Fibroblast of upper back skin (primary cell): Measurements from ENCODE around the gene TRPV5.
A peak's percentile ranks its signal among the peaks of the same experiment; 100 is the strongest.
"Not testable (repeated sequence)": the region's sequence is repeated elsewhere in the genome, so short reads cannot be mapped to it uniquely, and the experiment has no call there.

Source experiments
- DNase-seq: peaks from one replicate; pipeline ENCODE4 v3.0.0-alpha.2; 2013

TRPV5 gene

DNA sequence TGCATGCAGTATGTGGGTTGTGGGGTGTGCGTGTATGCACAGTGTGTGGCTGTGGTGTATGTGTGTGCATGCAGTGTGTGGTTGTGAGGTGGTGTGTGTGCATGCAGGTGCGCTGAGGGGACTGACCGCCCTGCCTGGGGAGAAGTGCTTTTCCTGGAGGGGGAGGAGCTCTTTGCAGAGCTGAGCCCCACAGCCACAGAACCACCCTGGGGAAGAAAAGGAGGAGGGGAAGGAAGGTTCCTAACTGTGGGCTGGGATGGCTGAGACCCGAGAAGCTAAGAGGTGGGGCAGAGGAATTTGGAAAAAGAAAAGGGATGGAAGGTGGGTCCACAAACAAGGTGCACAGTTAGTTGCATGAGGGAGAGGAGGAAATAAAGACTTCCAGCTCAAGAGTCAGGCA lies at the start of gene TRPV5:
Gene TRPV5 (minus strand): TSS at position 123 of the 400 bp plus-strand sequence. CDS start 287 bp downstream, outside the sequence.
- no peak for DNase-seq

DNA sequence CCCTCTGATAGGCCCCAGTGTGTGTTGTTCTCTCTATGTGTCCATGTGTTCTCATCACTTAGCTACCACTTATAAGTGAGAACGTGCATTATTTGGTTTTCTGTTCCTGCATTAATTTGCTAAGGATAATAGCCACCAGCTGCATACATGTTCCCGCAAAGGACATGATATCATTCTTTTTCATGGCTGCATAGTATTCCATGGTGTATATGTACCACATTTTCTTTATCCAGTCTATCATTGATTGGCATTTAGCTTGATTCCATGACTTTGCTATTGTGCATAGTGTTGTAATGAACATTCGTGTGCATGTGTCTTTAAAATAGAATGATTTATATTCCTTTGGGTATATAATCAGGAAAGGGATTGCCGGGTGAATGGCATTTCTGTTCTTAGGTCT lies 44.9 kb upstream of the TRPV5 start:
- not testable (repeated sequence) for DNase-seq

DNA sequence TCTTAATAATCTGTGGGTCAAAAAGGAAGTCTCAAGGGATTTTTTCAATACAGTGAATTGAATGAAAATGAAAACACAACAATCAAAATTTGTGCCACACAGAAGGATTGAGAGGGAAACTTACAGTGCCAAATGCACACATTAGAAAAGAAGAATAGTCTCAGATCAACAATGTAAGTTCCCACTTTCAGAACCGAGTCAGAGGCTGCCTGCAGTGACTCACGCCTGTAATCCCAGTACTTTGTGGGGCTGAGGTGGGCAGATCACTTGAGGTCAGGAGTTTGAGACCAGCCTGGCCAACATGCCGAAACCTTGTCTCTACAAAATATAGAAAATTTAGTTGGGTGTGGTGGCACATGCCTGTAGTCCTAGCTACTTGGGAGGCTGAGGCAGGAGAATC lies 41.1 kb upstream of the TRPV5 start:
- no peak for DNase-seq

DNA sequence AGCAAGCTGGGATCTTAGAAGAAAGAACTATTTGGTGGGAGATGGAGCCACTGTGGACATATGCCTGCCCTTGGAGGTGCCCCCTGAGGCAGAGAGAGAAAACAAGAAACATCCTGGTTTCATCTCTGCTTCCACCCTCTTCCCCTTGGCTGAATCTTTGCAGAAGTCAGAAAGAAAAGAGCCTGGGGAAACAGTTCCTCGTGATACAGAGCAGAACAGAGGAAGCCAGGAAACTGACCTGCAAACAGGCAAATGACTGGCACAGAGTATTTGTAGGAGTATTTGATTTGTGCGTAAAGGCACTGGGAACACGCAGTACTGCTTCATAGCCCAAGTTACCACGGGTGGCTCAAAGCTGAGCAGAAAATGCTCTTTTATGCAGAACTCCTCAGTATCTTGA lies 35.6 kb upstream of the TRPV5 start:
- no peak for DNase-seq

DNA sequence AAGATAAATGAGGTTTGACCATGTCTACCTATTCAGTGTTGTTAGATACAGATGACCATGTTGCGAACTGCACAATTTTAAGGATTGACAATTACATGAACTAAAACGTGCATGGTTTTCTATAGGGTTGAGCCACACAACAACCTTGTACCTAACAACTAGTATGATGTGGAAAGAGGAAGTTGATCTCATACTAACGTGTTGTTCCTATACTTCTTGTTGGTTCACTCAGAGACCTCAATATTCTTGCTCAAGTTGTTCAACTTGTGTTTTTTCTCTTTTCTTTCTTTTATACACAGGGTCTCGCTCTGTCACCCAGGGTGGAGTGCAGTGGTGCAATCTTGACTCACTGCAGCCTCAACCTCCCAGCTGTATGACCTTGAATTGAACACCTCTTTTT lies 34.7 kb upstream of the TRPV5 start:
- no peak for DNase-seq

DNA sequence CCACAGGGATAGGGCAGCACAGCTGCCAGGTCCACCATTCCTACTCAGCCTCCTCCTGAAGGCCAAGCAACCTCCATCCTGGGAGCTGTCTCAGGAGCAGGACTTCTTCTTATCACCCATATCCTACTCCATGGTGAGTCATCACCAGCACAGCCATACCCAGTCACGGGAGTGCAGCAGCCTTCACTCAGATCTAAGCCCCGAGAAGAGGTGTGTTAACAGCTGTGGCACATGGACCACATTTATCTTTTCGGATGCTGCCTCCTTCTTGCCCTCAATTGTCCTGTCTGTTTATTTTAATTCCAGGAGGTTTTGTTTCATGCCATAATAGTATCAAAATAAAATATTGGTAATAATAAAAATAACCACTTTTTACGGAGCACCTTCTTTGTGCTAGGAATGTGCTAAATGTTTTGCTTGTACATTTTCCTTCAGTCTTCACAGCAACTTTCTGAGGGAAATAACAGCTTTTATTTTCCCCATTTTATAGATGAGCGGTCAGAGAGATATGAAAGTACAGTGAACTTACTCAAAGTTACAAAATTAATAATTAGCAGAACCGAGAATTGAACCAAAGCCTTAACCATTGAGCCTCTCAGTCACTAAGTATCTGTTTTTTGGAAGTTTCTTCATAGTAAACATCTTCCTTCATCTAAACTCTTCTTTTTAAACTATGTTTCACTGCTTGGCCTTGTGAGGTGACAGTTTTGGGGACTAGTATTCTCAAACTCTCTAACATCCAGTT lies 31.1 kb upstream of the TRPV5 start:
- DNase-seq: no peak

DNA sequence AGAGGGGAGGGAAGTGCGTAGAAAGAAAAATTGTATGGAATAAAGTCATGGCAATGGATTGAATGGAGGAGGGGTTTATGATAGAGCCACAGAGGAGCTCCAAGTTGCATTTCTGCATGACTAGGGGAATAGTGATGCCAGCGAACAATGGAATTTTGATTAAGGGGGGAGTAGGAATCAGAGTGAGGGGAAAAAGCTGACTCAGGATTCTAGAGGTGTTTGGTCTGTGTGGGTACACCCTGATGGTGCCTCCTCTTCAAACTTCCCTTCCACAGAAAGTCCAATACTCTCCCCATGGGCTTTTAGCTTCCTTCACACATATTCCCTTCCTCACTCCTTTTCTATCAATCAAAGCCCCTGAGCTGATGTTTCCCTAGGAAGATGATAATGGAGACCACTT lies 30.4 kb upstream of the TRPV5 start:
- no peak for DNase-seq

DNA sequence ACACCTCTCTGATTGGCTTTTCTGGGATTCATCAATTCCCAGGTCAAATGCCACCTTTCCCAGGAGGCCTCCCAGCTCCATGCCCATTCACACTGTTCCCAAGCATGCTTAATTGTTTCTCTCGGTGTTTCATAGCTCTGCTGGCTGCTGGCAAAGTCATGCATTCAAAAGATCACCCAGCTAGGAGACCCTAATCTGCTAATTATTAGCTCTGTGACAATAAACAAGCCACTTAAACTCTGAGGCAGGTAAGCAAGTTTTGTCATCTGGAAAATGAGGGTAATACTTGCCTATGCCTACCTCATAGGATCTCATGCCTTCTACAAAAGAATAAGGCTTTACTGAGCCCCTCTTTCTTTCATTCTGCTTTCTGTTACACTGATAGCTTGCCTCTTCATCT lies 29.4 kb upstream of the TRPV5 start:
- DNase-seq: no peak

DNA sequence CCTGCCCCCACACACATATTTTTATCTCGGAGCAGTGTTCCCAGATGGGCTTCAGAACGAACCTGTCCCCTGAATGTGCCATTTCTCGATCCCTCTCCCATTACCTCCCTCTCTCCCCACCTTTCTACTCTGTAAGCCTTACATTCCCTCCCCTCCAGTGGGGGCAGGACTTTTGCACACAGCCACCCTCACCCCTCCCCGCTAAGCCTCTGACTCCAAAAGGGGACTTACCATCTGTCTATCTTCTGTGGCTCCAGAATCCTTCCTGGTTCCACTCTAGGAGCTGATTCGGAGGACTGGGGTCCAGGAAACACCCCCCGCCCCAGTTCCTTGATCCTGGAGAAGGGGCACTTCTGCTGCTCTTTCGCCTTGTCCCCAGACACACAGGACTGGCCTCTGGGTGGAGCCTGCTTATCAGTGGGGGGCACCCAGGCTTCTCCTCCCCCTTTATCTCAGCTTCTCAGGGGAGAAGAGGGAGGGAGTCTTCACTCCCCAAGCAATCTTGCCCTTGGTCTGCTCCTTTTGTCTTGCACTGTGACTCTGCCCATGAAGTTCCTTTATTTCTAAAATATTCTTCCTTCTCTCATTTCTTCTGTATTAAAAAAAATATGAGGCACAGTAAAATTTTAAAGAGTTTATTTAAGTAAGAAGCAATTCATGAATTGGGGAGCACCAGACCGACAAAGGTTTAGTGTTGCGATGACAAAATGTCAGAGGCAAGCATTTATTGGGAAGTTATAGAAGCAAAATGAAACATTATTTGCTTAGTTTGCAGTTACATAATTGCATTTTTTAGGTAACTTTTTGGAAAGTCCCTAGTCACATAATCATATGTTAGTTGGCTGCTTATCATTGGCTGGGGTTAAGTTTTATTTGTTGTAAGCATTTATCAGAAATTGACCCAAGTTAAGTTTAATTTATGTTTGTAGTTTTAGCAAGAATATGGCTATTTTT lies 28.7 kb upstream of the TRPV5 start, which contains the start of gene KEL:
Gene KEL (minus strand): TSS at position 391 of the 954 bp plus-strand sequence. CDS start 157 bp downstream, at position 234.
- no peak for DNase-seq

DNA sequence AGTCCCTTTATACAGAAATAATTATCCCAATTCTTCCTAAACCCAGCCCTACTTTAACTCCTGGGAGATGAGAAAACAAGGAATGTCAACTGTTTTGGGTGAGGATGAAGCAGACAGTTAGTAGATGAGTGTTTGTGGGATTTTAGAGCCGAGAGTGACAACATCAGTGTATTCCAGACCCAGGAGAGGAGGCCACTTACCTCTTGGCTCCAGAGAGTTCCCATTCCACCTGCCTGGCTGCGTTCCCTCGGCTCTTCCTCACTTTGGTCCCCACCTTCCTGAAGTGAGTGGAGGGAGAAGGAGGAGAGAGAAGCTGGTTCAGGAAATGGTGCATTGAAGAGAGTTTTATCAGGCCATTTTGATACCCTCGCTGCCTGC lies 28.0 kb upstream of the TRPV5 start:
- no peak for DNase-seq

DNA sequence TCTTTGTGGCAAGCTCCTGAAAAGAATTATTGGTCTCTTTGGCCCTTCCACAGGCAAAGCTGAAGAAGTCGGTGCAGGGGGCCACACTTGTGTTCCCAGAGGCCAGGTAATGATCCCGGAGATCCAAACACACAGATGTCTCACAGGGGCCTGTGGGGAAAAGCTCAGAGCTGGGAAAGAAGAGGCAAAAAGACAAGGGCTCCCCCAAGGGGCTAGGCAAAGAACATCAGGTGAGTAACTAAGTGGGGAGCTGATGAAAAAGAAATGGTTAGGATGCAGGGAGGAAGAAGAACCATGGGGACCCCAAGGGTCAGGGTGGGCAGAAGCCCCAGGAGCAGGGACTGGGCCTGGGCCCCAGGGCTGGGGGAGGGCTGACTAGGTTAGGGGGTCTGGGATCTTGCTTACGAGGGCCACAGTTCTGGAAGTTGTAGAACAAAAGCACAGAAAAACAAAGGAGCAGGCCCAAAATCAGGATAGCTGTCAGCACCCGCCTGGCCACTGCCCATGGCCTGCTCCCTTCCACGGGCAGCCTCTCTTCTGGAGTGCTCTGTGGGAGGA lies 27.5 kb upstream of the TRPV5 start:
- DNase-seq: no peak

DNA sequence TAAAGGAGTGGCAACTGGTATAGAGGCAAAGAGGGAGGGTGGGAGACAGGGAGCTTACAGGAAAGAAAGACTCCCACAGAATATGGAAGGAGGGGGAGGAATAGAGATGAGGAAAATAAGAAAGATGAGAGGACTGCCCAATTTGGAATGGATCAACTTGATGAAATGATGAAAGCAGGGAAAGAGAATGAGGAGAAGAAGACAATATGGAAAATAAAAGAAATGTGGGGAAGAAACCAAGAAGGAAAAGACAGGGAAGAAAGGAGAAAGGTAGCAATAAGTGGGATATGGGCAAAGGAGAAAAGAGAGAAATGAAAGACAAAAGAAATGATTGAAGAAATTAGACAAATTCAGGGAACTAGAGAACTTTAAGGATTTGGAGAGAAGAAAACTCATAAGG lies 25.7 kb upstream of the TRPV5 start:
- DNase-seq: no peak

DNA sequence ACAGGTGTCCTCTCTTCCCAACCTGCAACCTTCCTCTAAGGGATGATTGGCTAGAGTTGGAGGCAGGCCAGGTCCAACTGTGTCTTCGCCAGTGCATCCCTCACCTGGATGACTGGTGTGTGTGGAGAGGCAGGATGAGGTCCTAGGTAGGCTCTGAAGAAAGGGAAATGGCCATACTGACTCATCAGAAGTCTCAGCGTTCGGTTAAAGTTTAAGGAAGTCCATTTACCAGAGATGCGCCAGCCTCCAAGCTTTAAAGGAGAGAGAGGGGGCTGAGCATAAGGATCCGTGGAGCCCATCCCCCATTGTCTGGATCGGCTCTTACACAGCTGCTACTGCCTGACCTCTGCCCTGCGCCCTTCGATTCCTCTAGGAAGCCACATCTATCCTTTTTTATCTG lies 24.2 kb upstream of the TRPV5 start:
- no peak for DNase-seq

DNA sequence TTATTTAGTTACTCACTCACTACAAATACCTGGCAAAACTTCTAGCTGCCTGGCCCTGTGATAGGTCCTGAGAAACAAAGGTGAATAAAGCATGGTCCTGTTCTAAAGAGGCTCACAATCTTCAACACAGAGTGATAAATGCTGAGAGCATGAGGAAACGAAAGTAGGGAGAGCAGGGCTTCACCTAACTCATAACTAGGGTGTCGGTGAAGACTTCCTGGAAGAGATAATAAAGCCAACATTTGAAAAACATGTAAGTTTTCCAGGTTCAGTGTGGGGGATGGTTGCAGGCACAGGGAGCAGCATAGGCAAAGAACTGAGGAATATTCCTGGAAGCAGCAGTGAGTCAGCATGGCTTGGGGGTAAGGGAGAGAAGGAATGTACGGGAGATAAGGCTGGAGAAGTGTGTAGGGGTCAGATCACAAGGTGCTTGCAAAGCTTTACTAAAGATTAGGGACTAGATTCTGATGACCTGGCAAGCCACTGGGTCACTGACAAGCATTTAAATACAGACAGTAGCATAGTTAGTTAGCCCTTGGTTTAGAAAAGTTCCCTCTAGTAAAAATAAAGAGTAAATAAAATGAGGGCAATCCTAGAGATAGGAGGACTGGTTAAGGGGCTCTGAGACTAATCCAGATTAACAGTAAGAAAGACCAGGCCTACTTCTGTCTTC lies 23.5 kb upstream of the TRPV5 start:
- DNase-seq: peak; percentile 13

DNA sequence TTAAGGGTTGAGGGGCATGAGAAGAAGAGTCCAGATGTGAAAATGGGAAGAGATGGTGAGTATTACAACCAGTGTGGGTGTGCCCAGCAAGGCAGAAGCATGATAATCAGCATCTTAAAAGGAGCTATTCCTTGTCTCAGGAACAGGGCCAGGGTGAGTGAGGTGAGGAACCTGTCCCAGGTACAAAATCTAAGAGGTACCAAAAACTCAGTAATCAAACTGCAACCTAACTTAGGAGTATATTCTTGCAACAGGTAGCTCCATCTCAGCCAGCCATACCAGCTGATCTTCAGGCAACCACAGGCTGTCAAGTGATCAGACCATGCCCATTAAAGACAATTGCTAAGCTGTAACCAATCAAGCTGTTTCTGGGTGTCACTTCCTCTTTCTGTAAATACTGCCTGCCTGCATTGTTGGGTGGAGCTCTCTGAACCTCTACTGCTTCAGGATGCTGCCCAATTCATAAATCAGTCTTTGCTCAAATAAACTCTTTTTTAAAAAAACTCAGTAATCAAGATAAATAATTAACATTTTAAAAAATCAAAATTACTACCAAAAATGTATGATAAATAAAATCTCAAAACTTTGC lies 21.2 kb upstream of the TRPV5 start:
- DNase-seq: no peak

DNA sequence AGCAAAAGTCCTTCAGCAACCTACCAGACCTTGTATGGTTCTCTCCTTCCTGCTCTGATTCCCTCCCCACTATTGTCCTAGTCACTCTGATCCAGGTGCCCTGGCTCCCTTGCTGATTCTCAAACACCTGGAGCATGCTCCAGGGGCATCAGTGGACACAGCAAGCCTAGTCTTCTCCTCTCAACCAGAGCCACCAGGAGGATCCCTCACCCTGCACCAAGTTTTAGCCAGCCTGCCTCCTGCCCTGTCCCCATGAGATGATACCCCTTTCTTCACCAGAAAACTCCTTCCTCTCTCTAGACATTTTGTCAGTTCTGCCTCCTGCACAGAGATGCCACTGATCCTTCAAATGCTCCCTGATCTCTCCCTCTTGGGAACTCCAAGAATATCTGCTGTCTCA lies 16.7 kb upstream of the TRPV5 start:
- DNase-seq: no peak

DNA sequence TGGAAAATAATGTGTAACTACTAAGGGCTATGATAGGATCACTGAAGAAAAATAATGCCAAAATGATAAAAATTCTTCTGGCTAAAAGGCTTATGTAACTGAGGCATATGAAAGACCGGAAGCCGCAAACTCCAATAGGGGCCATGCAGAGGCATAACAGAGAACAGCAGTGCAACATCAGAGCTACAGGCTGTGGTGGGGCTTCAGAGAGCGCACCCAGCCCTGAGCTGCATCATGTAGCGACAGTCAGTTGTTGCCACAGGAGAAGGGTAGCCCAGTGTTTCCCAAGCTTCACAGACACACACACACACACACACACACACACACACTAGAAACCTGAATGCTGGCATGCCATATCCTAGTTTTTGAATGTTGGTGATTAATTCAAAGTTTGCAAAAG lies 15.1 kb upstream of the TRPV5 start:
- no peak for DNase-seq

DNA sequence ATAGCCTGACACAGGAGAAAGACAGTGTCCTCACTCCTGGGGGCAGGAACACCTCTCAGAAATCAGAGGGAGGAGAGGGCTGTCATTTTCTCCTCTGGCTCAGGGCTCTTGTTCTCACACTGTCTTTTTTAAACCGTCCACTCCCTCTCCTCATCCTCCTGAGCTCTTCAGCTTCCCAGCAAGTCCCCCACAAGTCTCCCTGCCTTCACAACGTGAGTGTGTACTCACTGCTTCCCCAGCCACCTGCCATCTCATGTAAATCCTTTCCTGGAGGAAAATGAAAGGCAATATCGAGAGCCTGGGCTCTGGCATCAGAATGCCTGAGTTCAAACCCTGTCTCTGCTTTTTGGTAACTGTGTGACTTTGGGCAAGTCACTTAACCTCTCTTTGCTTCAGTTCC lies 11.5 kb upstream of the TRPV5 start:
- DNase-seq: no peak

DNA sequence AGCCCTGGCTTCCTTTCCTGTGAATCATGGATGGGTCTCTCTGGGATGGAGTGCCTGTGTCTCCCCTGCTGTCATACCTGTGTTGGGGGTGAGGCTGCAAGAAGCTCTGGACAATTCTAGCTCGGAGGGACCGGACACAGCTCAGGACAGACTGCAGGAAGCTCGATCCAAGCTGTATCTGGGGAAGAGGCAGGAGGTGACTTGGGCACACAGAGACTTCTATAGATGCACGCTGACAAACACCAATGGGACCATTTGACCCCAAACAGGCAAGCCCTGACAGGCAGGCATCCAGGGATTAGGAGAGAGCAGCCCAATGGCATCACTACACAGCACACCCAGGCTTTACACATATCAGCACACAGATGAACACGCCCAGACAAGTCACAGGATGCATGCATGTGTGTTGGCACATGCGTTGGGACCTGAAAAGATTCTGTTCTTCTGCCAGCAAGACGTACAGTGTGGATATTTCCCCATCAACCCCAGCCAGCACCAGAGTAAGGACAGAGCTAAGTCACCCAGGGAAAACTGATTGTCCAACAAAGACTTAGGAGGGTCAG lies 10.2 kb upstream of the TRPV5 start:
- DNase-seq: no peak

DNA sequence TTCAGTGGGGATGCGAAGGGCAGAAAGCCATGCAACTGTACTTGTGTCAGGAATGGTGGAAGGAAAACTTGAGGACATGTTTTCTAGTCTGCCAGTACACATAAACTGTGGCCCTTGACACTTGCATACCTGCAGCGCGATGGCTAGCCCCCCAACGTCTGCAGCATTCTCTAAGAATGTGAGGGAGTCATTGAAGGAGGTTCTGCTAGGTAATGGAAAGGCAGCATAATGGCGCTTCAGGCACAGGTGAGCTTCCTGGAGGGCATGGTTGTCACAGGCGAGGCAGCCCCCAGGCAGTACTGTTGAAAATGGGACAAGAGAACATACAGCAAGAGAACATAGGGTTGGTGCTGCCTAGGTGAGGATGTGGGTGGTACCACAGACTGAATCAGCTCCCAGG lies 9.2 kb upstream of the TRPV5 start:
- no peak for DNase-seq

DNA sequence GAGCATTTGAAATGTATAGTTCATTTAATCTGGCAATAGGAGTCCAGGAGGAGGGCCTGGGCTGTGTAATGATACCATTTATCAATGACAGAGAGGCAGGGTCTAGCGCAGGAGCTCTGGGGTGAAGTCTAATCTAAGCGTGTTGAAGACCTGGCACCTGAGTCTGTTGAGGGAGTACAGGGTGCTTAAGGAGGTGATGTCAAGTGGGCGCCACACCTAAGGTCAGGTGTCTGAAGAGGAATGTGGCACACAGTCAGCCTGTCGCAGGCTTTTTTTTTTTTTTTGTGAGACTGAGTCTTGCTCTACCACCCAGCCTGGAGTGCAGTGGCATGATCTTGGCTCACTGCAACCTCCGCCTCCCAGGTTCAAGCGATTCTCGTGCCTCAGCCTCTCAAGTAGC lies 8.0 kb upstream of the TRPV5 start:
- no peak for DNase-seq

DNA sequence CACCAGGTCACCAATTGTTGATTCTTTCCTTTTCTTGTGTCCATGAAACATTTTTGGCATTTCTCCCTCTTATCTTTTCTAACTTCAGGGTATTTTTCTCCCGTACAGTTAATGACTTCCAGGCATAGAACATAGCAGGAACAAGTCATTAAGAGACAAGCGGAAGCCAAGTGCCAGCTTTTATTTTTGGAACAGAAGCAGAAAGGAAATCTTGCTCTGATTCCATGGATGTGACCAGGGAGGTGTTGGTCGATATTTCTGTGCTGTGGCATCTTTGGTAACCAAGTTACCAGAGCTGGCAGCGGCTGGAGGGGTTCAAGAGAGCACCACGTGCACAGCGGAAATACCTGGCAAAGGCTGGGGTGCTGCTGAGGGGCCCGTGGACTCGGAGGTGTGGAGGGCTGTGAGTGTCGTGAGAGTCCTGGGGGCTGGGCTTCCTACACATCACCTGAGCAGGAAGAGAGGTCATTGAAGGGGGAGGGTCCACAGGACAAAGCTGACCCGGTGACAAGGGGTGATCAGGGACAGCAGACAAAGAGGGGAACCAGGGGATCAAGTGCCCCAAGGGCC lies 7.5 kb upstream of the TRPV5 start:
- no peak for DNase-seq
